ENCODE measurements around the gene CRACR2B. TPM values are rescaled to one million over a fixed set of nuclear protein-coding genes. Genes with fewer than 3 reads are reported as not detected.
A peak's percentile ranks its signal among the peaks of the same experiment; 100 is the strongest.

CRACR2B gene
- total and polyA plus RNA-seq, 2 of the 13 experiments (the other 11 are each of a cell fraction or from before 2014, with no cell fraction given), result 14.9 to 21.0 TPM

GRCh38 chr11:843818-844692 lies 16.3 kb downstream of the CRACR2B start (continued):
- peak; percentile 77 for TF ChIP-seq MLX (CRISPR knock-in tag; IDR thresholded peaks at IDR 0.05)
- TF ChIP-seq ZNF180 (CRISPR knock-in tag; IDR thresholded peaks at IDR 0.05; ENCODE audit: borderline replicate concordance, low read depth), result no peak
- TF ChIP-seq MXI1 (IDR thresholded peaks at IDR 0.05; ENCODE audit: borderline replicate concordance, low read depth, low read length), result peak; percentile 64; the same call in 1 of the 3 replicates
- TF ChIP-seq THAP7 (CRISPR knock-in tag; IDR thresholded peaks at IDR 0.05), result no peak
- TF ChIP-seq KLF16 (CRISPR knock-in tag; IDR thresholded peaks at IDR 0.05), result peak in 1 of 2 experiments; percentile 37; a peak in 1 of 4 replicates
- peak; percentile 31; the same call in 1 of the 2 replicates for TF ChIP-seq ZNF430 (CRISPR knock-in tag; IDR thresholded peaks at IDR 0.05)
- no peak for TF ChIP-seq SMYD3 (CRISPR knock-in tag; IDR thresholded peaks at IDR 0.05)
- TF ChIP-seq PHF5A (CRISPR knock-in tag; IDR thresholded peaks at IDR 0.05; ENCODE audit: low read depth, unreplicated experiment), result no peak
- TF ChIP-seq HCFC1 (IDR thresholded peaks at IDR 0.05; ENCODE audit: low read depth, low read length), result no peak
- TF ChIP-seq ZNF775 (CRISPR knock-in tag; IDR thresholded peaks at IDR 0.05; ENCODE audit: borderline replicate concordance), result no peak
- TF ChIP-seq ZNF234 (CRISPR knock-in tag; conservative IDR thresholded peaks at IDR 0.05), result no peak
- TF ChIP-seq ZNF451 (CRISPR knock-in tag; IDR thresholded peaks at IDR 0.05), result peak; percentile 41; the same call in 1 of the 2 replicates
- TF ChIP-seq ZNF510 (CRISPR knock-in tag; IDR thresholded peaks at IDR 0.05; ENCODE audit: low read depth), result no peak
- no peak for TF ChIP-seq ADNP (CRISPR knock-in tag; IDR thresholded peaks at IDR 0.05)
- peak; percentile 48; the same call in 1 of the 2 replicates for TF ChIP-seq NR1H2 (CRISPR knock-in tag; IDR thresholded peaks at IDR 0.05; ENCODE audit: borderline replicate concordance, low read depth)
- TF ChIP-seq NCOA5 (CRISPR knock-in tag; IDR thresholded peaks at IDR 0.05), result no peak
- no peak for TF ChIP-seq SKI (IDR thresholded peaks at IDR 0.05; ENCODE audit: partially characterized antibody)
- TF ChIP-seq ZNF740 (CRISPR knock-in tag; IDR thresholded peaks at IDR 0.05), result peak; percentile 58; the same call in 1 of the 2 replicates
- TF ChIP-seq PAF1 (CRISPR knock-in tag; IDR thresholded peaks at IDR 0.05), result no peak
- no peak for TF ChIP-seq ATF7-NPFF (CRISPR knock-in tag; IDR thresholded peaks at IDR 0.05; ENCODE audit: low read depth)
- no peak for TF ChIP-seq ETS1 (CRISPR knock-in tag; IDR thresholded peaks at IDR 0.05)
- TF ChIP-seq ZNF282 (IDR thresholded peaks at IDR 0.05; ENCODE audit: partially characterized antibody), result no peak
- TF ChIP-seq ZC3H13 (CRISPR knock-in tag; IDR thresholded peaks at IDR 0.05), result peak; percentile 86; the same call in 1 of the 2 replicates
- peak; percentile 80; the same call in 1 of the 2 replicates for TF ChIP-seq POGK (CRISPR knock-in tag; conservative IDR thresholded peaks at IDR 0.05)
- TF ChIP-seq ZNF83 (CRISPR knock-in tag; IDR thresholded peaks at IDR 0.05; ENCODE audit: borderline replicate concordance), result no peak
- TF ChIP-seq PITX1 (CRISPR knock-in tag; IDR thresholded peaks at IDR 0.05), result no peak; the same call in 1 of the 2 replicates

All from HepG2 (cell line).